SU-DHL-6 (cell line): ENCODE measurements around the gene RRP1B.

Source experiments
- H2AFZ ChIP-seq: fragments of 200-600 bp; sonication (generic); 2 replicates; pipeline ENCODE4 v1.6.1; 2014; ENCODE audit warnings: low read depth, mild to moderate bottlenecking, moderate library complexity, mixed read lengths, antibody characterized with exemption, low read length; ENCODE audit not compliant: severe bottlenecking
- H3F3A ChIP-seq: fragments of 200-600 bp; shearing (Covaris generic); 2 replicates; pipeline ENCODE4 v1.6.0; 2016; ENCODE audit warnings: antibody characterized with exemption, mild to moderate bottlenecking; ENCODE audit not compliant: insufficient read depth
- H3K27ac ChIP-seq: fragments of 200-600 bp; sonication (generic); 2 replicates; pipeline ENCODE4 v1.5.1; 2016; ENCODE audit warnings: low read depth, mild to moderate bottlenecking, low read length, moderate library complexity, mixed read lengths
- H3K27me3 ChIP-seq: fragments of 200-600 bp; sonication (generic), shearing (Covaris generic); 2 replicates; pipeline ENCODE4 v1.6.0; 2014; ENCODE audit warnings: mild to moderate bottlenecking, low read length
- H3K36me3 ChIP-seq: fragments of 200-600 bp; sonication (generic); 2 replicates; pipeline ENCODE4 v1.6.1; 2014; ENCODE audit warnings: mild to moderate bottlenecking, low read length, mixed read lengths
- H3K4me2 ChIP-seq: fragments of 300-600, 200-600 bp; shearing (Covaris generic), sonication (generic); 2 replicates; pipeline ENCODE4 v1.6.0; 2014; ENCODE audit warnings: low read length, low read depth, mild to moderate bottlenecking; ENCODE audit not compliant: poor library complexity, severe bottlenecking
- H3K4me3 ChIP-seq: fragments of 200-600 bp; sonication (generic); 2 replicates; pipeline ENCODE4 v1.5.1; 2014; ENCODE audit warnings: antibody characterized with exemption, low read length, mild to moderate bottlenecking, mixed read lengths; ENCODE audit not compliant: insufficient read depth, poor library complexity, severe bottlenecking
- H3K79me2 ChIP-seq: fragments of 200-600 bp; sonication (generic); 2 replicates; pipeline ENCODE4 v1.6.1; 2014; ENCODE audit warnings: mild to moderate bottlenecking, low read length, moderate library complexity; ENCODE audit not compliant: insufficient read depth
- H3K9ac ChIP-seq: fragments of 200-600 bp; sonication (generic); 2 replicates; pipeline ENCODE4 v1.7.0; 2014; ENCODE audit warnings: mild to moderate bottlenecking, low read length
- H3K9me2 ChIP-seq: fragments of 200-600 bp; sonication (generic); replicated peaks from 2 replicates; pipeline ENCODE4 v1.6.1; 2014; ENCODE audit warnings: low read length; ENCODE audit not compliant: insufficient read depth
- H3K9me3 ChIP-seq: fragments of 200-600 bp; sonication (generic); 2 replicates; pipeline ENCODE4 v1.6.1; 2014; ENCODE audit warnings: low read length, mixed read lengths; ENCODE audit not compliant: insufficient read depth
- H4K20me1 ChIP-seq: fragments of 200-600 bp; sonication (generic); 2 replicates; pipeline ENCODE4 v1.6.1; 2014; ENCODE audit warnings: low read depth, mild to moderate bottlenecking, antibody characterized with exemption, low read length, moderate library complexity, mixed read lengths
- EZH2phosphoT487 ChIP-seq: fragments of 200-600 bp; sonication (generic), shearing (Covaris generic); conservative IDR thresholded peaks from 2 replicates; pipeline ENCODE4 v1.6.1; 2018; ENCODE audit warnings: mild to moderate bottlenecking, antibody characterized with exemption, low read length, moderate library complexity, mixed read lengths
- TF ChIP-seq, protein P1 (sequence below): fragments of 200-600 bp; sonication (generic); IDR thresholded peaks from one replicate; pipeline ENCODE4 v1.5.1; 2017; ENCODE audit warnings: antibody characterized with exemption, mild to moderate bottlenecking, low read length, moderate library complexity; ENCODE audit not compliant: insufficient read depth, poor library complexity, severe bottlenecking

The RRP1B gene

DNA sequence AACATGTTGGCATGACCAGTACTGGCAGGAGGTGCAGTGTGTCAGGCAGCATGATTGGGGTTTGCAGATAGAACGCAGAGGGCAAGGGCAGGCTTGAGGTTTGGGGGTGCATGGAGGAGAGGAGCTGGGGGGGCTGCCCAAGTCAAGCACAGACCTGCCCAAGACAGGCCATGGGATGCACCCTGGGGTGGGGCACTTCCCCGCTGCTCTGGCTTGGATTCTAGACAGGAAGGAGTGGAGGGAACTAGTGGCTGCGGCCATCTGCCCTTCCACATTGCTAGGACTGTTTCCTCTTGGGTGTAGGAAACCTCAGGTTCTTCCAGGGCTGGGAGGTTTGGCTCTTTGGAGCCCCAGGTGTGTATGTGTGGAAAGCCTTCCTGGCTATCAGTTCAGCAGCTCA is 62.6 kb downstream of the RRP1B start:
- Histone ChIP-seq H3K27me3 (no peaks in the 10 kb centered on the region), H3K4me2 (no peak overlapping the region), H4K20me1 (no peaks in the 10 kb centered on the region), H3K79me2 (no peaks in the 10 kb centered on the region), H3K36me3 (no peaks in the 10 kb centered on the region), H3K9me2 (no peaks in the 10 kb centered on the region), H3K4me3 (no peak overlapping the region), H3K9me3 (no peaks in the 10 kb centered on the region), H2AFZ (no peak overlapping the region), H3K27ac (no peak overlapping the region), H3K9ac (no peak overlapping the region), H3F3A (peaks cover 8% of the 10 kb centered on the region)
- TF ChIP-seq EZH2phosphoT487 = no peak
- TF ChIP-seq, protein P1, sequence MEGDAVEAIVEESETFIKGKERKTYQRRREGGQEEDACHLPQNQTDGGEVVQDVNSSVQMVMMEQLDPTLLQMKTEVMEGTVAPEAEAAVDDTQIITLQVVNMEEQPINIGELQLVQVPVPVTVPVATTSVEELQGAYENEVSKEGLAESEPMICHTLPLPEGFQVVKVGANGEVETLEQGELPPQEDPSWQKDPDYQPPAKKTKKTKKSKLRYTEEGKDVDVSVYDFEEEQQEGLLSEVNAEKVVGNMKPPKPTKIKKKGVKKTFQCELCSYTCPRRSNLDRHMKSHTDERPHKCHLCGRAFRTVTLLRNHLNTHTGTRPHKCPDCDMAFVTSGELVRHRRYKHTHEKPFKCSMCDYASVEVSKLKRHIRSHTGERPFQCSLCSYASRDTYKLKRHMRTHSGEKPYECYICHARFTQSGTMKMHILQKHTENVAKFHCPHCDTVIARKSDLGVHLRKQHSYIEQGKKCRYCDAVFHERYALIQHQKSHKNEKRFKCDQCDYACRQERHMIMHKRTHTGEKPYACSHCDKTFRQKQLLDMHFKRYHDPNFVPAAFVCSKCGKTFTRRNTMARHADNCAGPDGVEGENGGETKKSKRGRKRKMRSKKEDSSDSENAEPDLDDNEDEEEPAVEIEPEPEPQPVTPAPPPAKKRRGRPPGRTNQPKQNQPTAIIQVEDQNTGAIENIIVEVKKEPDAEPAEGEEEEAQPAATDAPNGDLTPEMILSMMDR = no peak

DNA sequence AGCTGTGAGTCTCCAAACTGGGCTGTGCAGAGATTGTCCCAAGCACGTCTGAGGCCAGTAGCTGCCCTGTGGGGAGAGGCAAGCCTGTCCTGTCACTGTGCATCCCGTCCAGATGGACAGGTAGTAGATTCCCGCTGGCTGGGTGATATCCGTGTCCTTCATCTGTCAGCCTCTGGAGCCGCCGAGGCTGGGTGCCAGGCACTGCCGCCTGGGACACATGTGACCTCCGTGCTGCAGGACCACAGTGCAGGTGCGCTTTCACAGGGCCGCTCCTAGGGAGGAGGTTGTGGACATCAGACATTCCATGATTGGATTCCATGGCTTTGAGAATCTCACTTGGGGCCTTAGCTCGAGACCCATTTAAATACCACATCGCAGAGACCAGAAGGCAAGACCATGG is 64.3 kb downstream of the RRP1B start:
- H3K9me3 ChIP-seq = no peaks in the 10 kb centered on the region
- no peaks in the 10 kb centered on the region for H3K27me3 ChIP-seq
- no peaks in the 10 kb centered on the region for H3K36me3 ChIP-seq
- no peak overlapping the region for H3K4me3 ChIP-seq
- no peak overlapping the region for H2AFZ ChIP-seq
- no peaks in the 10 kb centered on the region for H3K9me2 ChIP-seq
- H4K20me1 ChIP-seq = no peaks in the 10 kb centered on the region
- H3F3A ChIP-seq = peaks cover 4% of the 10 kb centered on the region; the same call in 1 of the 2 replicates
- H3K9ac ChIP-seq = no peak overlapping the region
- no peaks in the 10 kb centered on the region for H3K79me2 ChIP-seq
- TF ChIP-seq, protein P1 = no peak
- no peak for TF ChIP-seq EZH2phosphoT487
- H3K27ac ChIP-seq = no peak overlapping the region
- no peak overlapping the region for H3K4me2 ChIP-seq

DNA sequence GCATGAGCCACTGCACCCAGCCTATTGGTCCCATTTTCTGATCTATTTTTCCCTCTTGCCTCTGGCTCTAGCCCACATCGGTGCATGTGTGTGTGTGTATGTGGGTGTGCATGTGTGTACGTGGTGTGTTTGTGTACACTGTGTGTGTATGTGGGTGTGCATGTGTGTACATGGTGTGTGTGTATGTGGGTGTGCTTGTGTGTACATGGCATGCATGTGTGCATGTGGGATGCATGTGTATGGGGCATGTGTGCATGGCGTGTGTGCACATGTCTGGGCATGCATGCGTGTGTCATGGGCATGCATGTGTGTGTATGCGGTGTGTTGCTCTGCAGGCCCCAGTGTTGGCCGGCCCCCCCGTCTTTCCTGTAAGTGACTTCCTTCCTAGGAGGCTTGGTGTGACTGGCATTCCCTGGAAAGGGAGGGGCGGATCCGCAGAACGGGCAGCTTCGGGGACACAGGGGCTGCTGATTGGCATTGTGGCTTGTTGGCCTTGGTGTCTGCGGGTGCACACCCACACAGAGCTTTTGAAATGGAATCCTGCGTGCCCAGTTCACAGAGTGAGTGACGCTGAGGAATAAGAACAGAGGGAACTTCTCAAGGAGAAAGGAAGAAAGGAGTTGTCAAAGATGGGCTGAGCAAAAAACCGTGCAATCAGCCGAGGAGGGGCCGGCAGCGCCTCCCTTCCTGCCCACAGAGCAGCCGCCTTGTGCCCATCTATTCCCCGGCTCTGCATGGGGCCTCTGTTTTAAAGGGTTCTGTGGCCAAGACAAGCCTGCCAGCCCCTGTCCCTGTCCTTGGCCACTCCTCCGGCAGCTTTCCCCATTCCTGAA is 67.5 kb downstream of the RRP1B start:
- H3K4me2 ChIP-seq = no peak overlapping the region
- no peaks in the 10 kb centered on the region for H3K27me3 ChIP-seq
- H3K4me3 ChIP-seq = no peak overlapping the region
- no peak overlapping the region for H2AFZ ChIP-seq
- H3K9me3 ChIP-seq = no peaks in the 10 kb centered on the region
- H4K20me1 ChIP-seq = no peaks in the 10 kb centered on the region
- no peaks in the 10 kb centered on the region for H3K36me3 ChIP-seq
- H3K9me2 ChIP-seq = no peaks in the 10 kb centered on the region
- H3K27ac ChIP-seq = no peak overlapping the region
- H3K9ac ChIP-seq = no peak overlapping the region
- H3K79me2 ChIP-seq = no peaks in the 10 kb centered on the region
- TF ChIP-seq, protein P1 = no peak
- TF ChIP-seq EZH2phosphoT487 = no peak
- peaks cover 4% of the 10 kb centered on the region; the same call in 1 of the 2 replicates for H3F3A ChIP-seq
